ENCODE results near the gene LAPTM5.

Gene LAPTM5

DNA sequence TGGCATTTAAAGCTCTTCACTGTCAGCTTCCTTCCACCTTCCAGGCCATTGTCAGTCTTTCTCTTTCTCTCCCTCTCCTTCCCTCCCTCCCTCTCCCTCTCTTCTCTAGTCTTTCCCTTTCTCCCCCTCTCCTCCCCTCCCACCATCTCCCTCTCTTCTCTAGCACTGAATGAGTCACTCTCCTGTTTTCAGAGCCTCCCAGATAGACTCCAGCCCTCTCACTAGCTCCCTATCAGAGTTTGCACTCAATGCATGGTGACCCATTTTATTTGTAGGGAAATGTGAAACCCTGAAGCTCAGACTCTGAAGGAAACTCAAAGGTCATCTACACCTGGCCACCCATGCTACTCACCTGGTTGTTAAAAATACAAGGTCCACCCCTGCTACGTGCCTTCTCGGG lies 29.8 kb downstream of the LAPTM5 start:
- no peak for DNase-seq

DNA sequence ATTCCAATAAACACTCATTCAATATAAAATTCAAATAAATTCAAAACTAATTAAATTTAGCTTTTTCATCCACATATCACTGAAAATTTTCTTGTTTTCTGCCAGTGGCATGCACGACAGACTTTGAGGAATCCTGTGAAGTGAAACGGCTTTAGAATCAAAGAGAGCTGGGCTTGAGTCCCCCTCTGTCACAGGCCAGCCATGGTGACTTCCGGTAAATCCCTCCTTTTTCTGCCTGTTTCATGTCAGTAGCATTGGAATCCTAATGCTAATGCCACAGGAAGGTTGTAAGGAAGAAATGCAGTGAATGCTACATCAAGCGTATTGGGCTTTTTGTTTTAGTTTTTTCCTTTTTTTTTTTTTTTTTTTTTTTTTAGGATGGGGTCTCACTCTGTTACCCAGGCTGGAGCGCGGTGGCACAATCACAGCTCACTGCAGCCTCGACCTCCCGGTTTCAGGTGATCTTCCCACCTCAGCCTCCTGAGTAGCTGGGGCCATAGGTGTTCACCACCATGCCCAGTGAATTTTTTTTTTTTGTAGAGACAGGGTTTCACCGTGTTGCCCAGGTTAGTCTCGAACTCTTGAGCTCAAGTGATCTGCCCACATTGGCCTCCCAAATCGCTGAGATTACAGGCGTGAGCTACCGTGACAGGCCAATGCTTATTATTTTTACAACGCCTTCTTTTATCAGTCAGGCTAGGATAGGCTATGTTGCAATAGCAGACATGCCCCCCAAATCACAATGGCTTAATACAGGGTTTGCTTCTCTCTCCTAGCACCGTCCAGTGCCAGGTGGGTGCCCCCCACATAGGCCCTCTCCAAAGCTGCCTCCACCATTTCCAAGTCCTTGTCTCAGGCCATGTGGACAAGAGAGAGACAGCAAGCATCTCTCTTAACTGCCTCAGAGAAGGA lies 30.5 kb downstream of the LAPTM5 start:
- no peak for DNase-seq

DNA sequence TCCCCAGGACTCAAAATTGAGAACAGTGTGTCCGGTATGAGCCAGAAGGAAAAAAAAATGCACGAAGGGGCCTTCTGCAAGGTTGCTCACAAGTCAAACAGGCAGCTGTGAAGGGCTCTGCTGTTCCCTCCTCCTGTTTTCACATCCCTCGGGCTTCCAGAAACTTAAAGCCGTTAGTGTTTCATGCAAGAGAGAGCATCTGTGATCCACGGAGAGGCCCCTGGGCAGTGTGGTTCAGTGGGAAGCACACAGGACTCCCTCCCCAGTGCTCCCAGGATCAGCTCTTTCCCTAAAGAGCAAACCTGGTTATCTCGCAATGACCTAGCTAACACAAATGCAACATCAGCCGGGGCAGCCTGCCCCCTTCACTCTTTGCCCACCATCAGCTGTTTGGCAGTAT lies 31.3 kb downstream of the LAPTM5 start:
- DNase-seq: no peak

DNA sequence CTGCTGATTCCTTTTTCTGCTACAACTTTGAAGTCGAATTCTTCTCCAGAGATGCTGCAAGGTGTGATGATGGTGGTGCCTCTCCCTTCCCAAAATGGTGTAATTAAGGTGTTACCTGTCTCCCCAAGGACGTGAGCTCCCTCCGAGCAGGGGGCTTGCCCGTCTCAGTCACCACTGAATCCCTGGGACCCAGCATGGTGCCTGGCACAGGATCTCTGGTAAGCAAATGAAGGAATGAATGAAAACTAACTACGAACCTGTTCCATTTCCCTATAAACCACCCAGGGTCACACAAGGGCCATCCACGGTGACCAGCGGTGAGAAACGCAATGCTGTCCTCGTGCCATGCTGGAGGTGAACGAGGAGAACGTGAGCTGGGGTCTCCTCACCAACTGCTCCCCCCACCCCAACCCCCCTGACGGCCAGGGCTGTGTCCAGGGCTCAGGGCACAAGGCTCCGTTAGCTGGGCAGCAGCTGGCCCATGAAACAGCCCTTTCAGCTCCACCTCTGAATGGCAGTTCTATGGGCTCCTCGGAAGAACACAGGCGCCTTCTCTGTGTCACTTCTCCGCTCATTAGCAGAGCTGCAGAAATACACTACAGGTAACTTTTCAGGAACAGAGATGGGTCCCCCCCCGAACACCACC lies 32.0 kb downstream of the LAPTM5 start:
- no peak for DNase-seq

DNA sequence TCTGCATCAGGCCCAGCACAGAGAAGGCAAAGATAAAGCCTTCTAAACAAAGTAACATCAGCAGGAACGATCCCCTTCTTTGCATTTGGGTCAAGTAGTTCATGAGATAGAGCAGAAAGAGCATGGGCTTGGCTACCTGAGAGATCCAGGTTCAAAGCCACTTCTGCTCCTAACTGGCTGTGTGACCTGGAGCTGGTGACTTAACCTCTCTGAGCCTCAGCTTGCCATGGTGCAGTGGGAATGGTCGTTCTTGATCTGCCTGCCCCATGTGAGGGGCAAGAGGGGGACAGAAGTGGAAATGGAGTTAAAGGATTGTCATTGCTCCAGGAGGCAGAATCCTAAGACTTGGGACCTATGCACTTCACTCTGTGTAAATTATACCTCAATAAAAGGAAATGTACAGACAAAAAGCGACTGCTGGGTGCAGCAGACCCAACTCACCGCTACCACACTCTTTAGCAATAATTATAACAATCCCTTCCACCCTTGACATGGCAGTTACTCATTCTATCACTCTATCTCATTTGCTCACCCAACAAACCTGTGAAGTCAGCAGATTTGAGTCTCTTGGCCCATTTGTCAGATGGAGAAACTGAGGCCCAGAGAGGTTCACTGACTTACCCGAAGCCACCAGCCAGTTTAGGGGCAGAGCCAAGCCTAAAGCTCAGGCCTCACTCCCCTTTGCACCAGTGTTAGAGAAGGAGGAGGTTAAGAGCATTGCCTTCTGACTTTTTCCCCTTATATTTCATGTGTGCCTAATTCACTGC lies 32.7 kb downstream of the LAPTM5 start:
- DNase-seq: no peak

DNA sequence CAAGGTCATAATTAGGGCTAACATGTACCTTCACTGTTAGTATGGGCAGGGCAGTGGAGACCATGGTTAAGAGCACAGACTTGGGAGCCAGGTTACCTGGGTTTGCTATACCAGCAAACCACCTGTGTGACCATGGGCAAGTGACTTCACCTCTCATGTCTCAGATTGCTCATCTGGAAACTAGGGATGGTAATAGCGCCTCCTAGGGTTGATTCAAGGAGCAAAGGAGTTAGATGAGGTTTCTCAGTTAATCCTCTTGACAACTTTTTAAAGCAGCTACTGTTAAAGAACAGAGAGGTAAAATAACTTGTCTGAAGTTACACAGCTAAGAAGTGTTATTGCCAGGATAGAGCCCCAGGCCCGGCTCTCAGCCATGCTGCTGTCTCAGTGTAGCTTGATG lies 33.4 kb downstream of the LAPTM5 start:
- DNase-seq: no peak

DNA sequence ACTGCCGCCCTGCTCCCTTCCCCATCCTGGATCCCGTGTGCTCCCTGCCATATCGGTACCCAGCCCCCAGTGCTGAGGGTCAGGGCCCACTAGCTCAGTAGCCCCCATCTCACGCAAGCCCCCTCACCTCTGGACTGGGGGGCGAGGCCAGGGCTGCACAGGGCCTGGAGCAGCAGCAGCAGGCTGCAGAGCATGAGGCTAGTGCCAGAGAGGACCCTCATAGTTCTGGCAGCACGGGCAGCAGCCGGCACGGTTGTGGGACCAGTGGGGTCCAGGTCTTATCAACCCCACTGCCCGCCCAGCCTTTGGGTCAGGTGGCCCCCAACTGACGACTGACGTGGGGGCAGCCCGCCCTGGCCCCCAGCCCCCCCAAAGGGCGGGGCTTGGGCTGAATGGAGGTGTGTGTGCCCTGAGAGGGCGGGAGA lies 34.2 kb downstream of the LAPTM5 start, which contains the start of gene MATN1:
Gene MATN1 (minus strand): TSS at position 255 of the 425 bp plus-strand sequence. CDS start 34 bp downstream, at position 221.
- DNase-seq: no peak

DNA sequence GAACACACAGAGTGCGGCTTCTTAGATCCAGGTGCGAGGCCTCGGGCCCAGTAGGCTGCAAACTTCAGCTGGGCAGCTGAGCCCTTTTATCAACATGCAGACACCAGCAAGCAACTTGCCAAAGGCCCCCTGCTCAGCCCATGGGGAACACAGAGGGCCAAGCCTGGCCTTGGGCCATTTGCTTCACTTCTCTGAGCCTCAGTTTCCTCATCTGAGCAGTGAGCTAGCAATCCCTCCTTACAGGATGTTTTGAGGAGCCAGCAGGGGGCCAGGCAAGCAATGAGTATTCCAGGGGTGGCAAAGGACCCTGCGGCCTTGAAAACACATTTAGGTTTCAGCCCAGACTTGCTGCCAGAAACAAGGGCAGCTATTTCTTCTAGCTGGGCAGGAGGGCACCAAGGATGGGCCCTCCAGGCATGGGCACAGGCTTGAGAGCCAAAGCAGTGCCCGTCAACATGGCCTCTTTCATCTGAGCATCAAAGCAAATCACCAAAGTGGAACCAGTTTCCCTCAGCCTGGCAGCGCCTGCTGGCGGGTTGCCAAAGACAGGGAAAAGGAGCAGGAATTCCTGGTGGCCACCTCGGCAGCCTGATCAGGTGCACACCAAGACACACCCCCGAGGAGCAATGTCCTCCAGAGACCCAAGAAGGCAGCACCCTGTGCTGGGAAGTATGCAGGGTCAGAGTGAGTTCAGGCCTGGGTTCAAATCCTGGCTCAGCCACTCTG lies 35.6 kb downstream of the LAPTM5 start:
- DNase-seq: no peak

DNA sequence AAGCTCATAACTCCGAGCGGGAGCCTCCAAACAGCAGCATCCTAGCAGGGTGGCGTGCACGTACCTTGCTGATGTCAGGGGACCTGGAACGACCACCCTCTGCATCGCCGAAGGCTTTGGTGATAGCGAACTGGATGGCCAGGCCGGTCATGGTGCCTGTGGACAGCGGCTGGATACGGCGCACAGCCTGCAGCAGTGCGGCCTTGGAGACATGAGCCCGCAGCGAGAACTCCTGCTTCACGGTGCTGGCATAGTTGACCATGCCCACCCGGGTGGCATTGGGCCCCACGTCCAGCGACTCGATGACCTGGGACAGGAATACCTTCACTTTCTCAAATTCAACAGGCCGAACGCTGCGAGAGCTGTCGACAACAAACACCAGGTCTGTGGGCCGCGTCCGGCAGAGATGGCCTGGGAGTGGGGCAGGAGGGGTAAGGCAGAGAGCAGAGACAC lies 36.2 kb downstream of the LAPTM5 start:
- no peak for DNase-seq

DNA sequence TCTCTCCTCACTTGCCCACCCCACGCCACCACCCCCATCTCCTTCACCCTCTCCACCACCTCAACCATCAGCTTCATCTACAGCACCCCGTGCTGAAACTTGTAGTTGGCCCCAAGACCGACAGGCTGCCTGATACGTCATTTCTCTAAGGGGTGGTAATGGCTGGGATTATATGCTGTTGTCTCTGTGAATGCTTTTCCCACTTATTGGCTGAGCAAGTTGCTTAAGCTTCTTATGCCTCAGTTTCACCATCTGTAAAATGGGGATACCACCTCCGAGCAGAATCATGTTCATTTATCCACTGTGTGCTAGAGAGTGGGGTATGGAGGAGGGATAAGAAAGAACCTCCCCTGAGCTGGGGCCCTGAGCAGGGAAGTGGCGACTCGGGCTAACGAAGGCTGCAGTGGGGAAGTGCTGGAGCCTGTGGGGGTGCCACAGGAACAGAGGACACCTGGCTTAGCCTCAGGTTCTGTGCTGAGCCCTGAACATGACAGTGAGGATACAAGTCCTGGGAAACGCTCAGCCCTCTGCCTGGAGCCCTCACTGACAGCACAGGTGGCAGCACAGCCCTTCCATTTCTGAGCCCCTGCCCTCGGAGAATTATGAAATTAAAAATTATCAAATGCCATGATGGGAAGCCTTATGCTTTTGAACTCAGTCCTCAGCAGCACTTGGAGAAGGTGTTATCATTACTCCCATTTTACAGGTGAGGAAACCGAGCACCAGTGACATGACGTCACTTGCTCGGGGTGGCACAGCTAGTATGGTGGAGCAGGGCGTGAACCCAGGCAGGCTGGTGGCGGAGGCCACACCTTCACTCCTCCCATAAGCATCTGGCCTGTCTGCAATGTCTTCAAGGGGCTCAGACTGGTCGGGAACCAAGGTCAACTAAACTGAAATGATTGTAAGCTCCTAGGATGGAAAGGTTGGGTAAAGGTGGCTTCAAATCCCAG lies 37.0 kb downstream of the LAPTM5 start:
- DNase-seq: no peak

DNA sequence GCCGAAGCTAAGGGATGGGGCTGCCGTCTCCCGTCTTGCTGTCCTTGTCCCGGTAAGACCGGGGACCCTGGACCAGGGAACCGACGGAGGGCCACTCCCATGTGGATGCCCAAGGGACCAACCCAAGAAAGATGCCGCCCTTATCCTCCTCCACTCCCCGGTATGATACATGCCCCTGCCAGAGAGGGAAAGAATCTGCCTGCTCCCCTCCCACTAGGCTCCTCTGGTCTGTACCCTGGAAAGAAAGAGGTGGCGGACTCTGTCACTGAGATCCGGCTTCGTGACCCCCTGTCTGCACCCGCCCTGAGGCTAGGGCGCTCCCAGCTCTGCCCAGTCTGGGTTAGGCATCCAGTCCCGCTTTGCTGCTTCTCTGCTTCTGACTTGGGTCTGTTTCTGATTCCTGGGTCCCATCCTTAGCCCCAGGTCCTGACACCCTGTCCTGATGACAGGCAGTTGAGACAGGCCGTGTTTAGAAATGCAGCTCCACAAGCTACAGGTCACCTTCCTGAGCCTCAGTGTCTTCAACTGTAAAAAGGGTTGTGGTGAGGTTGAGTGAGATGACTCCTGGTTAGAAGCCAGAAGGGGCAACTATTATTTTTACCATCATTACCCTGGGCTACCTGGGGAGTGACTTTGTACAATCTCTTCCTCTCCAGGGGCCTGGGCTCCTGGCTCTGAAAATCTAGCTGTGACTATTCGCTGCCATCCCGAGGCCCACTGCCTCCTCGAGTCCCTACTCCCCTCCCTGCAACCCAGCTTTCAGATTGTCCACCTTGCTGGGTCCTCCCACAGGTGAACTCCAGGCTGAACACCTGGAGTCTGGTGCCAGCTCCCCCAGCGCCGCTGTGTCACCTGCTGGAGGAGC lies 37.9 kb downstream of the LAPTM5 start:
- no peak for DNase-seq

DNA sequence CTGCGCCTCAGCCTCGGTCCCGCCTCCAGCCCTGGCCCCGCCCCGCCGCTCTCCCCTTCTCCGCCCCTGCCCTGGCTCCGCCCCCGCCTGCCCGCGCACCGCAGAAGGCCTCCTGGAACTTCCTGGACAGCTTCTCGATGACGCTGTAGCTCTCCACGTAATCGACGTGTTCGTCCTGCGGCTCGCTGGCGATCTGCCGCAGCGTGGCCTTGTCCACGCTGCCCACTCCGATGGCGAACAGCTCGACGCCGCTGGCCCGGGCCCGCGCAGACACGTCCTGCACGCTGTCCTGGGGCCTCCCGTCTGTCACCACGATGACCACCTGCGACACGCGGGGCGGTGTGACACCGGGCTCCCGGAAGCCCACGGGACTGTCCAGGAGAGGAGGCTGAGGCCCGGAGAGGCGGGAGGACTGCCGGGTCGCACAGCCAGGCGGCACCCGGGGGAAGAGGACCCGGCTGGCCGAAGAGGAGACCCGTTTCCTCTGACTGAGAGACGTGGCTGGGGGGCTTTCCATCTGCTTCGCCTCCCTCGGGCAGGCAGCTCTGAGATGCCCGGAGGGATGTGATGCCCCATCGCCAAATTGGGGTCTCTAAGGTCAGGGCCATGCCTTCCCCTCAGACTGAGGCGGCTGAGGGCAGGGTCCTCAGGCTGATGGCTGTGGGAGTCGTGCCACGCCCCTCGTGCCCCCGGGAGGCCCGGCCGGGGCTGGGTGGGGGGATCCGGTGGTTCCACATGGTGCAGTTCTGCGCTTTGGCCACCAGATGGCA lies 38.8 kb downstream of the LAPTM5 start:
- peak; percentile 79 for DNase-seq

DNA sequence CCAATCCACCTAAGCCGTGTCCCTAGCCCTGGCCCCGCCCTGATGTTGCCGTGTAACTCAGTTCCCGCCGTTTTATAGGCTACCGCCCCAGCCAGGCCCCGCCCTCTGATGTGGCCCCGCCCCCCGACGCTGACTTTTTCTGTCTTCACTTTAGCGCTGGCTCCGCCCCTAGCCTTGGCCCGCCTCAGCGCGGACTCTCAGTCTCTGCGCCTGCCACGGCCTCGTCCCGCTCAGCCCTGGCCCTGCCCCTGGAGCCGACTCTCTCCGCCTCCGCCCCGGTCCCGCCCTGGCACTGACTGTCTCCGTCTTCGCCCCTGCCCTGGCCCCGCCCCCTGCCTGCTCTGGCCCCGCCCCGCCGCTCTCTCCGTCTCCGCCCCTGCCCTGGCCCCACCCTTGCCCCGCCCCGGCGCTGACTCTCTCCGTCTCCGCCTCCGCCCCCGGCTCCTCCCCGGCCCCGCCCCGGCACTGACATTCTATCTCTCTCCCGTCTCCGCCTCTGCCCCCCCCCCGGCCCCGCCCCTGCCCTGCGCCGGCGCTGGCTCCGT lies 39.4 kb downstream of the LAPTM5 start:
- DNase-seq: peak; percentile 99

DNA sequence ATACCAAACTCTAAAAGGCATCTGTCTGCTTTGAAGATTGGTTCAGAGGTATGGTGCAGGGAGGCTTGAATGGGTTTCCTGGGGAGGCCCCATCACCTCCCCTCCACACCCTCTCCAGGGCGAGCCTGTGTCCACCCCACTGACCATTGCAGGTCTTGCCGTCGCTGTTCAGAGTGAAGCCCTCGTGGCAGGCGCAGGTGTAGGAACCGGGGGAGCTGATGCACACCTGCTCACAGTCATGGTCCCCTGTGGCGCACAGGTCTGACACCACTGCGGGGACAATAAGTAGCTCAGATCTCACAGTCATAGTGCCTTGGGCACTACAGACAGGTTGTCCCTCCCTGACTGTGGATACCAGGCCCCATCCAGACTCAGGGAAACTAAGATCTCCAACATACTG lies 40.9 kb downstream of the LAPTM5 start:
- DNase-seq: no peak

DNA sequence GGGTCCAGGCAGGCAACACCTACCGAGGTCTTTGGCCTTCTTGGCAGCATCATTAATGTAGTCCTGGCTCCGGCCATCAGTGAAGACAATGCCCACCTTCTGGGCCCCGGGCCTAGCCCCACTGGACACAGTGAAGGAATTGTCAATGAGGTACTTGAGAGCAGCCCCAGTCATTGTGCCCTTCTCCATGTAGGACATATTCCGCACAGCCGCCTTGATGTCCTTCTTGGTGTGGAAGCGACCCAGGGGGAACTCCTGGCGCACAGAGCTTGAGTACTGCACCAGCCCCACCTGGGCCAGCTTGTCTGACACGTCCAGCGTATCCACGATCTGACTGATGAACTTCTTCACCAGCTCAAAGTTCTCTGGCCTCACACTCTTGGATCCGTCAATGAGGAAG lies 41.7 kb downstream of the LAPTM5 start:
- no peak for DNase-seq

DNA sequence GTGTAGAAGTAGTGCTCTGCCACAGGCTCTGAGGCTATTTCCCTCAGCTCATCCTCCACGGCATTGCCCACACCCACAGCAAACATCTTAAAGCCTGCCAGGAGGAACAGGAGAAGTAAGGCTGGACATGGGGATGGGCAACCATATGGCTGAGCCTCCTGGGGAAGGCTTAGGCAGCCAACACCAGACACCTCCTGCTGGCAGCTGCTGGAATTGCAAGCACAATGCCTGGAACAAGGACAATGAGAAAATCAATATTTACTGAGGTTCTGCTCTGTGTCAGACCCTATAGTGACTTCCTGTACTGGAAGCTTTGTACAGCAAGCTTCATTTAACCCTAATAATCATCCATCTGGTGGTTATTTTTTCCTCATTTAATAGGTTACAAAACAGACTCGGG lies 42.4 kb downstream of the LAPTM5 start:
- DNase-seq: no peak

DNA sequence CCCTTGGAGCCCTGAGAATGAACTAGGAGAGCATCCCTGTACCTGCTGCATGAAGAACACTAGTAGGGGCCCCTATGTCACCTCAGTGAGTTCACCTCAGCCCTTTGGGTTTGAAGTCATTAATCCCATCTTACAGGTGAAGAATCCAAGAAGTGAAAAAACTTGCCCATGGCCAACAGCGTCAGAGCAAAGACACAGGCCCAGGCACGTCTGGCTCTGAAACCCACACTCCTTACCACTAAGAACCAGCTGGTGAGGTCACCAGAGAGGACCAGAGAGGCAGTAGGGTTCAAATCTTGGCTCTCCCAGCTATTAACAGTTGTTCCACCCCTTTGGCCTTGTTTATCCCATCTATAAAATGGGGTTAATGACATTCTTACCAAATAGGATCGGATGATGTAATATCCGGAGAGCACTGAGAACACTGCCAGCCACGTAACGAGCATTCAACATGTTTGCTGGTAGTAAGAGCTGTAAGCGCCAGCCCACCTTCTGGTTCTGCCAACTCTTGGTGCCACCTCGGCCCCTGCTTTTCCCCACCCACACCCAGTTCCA lies 43.0 kb downstream of the LAPTM5 start:
- DNase-seq: no peak

DNA sequence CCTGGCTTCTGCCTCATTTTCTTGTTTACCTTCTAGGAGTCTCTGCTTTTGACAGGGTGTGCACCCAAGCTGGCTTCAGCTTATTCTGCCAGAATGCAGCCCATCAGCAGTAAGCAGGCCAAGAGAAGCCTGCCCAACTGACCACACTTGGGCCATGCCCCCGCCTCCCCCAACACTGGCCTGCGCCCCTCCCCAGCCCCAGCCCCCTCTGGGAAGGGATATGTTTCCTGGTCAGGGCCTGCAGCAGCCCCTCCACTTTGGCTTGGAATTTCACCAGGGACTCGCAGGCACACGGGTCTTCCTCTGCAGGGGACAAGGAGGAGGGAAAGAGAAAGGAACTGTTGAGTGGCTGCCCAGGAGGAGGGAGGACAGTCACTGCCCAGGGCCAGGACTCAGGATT lies 43.5 kb downstream of the LAPTM5 start:
- no peak for DNase-seq

DNA sequence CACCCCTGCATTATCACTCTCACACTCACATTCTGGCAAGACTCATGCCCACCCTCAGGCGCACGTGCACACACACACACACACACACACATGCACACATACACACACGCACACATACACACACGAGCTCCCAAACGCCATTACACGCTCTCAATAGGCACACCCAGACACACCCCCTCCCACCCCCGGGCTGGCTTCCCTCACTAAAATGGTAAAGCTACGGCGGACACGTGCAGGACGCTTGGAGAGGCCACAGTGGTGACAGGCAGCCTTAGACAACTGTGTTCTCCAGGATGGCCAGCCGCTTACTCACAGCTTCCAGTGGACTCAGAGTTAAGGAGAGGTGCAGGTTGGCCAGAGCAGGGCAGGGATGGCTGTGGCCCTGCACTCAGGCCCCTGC lies 44.3 kb downstream of the LAPTM5 start:
- DNase-seq: no peak
